ENCODE measurements around the gene PDCD4. TPM values are rescaled to one million over a fixed set of nuclear protein-coding genes. Genes with fewer than 3 reads are reported as not detected.

The PDCD4 gene
- total and polyA plus RNA-seq, 2 of the 13 experiments (the other 11 are each of a cell fraction or from before 2014, with no cell fraction given): 22.8 to 56.2 TPM

DNA sequence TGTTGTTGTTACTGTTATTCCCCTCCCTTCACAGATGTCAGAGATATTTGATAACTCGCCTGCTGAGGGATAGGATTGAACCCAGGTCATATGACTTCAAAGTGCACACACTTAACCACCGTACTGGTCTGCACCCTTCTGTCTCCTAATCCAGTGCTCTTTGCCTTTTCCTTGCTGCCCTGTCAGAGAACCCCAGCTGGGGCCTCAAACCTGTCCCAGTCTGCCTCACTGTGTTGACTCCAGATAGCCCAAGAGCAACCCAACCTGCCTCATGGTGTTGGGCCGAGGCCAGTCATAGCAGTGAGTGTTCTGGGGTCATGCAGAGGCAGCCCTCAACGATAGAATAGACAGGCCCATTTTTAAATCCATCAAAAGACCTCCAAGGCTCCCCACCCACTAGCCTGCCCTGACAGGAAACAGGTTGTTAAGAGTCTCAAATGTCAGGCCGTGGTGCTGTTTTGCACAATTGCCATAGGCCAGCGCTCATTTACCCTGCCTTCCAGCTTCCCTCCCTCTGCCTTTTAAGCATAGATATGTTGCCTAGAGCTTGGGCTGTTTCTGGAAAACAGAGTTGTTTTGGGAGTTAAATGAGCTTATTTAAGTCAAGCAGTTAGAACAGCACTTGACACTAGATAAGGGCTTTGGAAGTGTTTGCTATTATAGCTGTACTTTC, 37.0 kb upstream of the PDCD4 start (continued):
- TF ChIP-seq ZMYM3 (CRISPR knock-in tag; IDR thresholded peaks at IDR 0.05) (peak; percentile 18; the same call in 1 of the 2 replicates), HDAC1 (CRISPR knock-in tag; IDR thresholded peaks at IDR 0.05) (0 out of 2 replicates have a peak, but pooled peaks have one; percentile 31), SIX4 (CRISPR knock-in tag; IDR thresholded peaks at IDR 0.05) (peak; percentile 18; the same call in 1 of the 2 replicates), ZMYM4 (CRISPR knock-in tag; IDR thresholded peaks at IDR 0.05) (peak; percentile 26; the same call in 1 of the 2 replicates)
- TF ChIP-seq, protein P1, sequence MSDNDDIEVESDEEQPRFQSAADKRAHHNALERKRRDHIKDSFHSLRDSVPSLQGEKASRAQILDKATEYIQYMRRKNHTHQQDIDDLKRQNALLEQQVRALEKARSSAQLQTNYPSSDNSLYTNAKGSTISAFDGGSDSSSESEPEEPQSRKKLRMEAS (IDR thresholded peaks at IDR 0.05): 0 out of 2 replicates have a peak, but pooled peaks have one; percentile 32
- TF ChIP-seq, protein P2, sequence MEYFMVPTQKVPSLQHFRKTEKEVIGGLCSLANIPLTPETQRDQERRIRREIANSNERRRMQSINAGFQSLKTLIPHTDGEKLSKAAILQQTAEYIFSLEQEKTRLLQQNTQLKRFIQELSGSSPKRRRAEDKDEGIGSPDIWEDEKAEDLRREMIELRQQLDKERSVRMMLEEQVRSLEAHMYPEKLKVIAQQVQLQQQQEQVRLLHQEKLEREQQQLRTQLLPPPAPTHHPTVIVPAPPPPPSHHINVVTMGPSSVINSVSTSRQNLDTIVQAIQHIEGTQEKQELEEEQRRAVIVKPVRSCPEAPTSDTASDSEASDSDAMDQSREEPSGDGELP (IDR thresholded peaks at IDR 0.05; ENCODE audit: borderline replicate concordance, low read depth): 0 out of 2 replicates have a peak, but pooled peaks have one; percentile 7

DNA sequence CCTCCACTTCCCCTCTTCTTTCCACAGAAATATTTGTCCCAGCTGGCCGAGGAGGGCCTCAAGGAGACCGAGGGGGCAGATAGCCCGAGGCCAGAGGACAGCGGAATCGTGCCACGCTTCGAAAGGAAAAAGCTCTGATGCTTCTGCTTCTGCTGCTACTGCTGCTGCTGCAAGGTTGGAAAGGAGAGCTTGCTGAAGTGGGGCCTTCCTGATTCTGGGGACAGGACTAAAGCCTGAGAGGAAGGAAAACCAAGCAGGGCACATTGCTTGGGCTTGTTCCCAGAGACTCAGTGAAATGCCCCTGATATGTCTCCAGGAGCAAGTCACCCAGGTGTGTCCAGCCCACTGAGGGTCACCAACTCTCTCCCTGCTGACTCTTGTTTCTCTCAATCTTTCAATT, 35.9 kb upstream of the PDCD4 start:
- Histone ChIP-seq H4K20me1 (ENCODE audit: insufficient read depth, low read length) (no peaks in the 10 kb centered on the region), H3K79me2 (ENCODE audit: insufficient read depth, low read length) (no peaks in the 10 kb centered on the region), H3K4me2 (ENCODE audit: low read depth, low read length) (no peak overlapping the region), H3K27ac (ENCODE audit: extremely low read length, insufficient read depth, low read length) (no peak overlapping the region), H3K4me1 (ENCODE audit: insufficient read depth, low read length) (peaks cover 89% of the 10 kb centered on the region), H2AFZ (ENCODE audit: low read length) (no peak overlapping the region), H3K36me3 (replicated peaks in 1 of 2; ENCODE audit: control insufficient read depth in 1 of 2, insufficient read depth in 2 of 2, low read length in 2 of 2) (no peaks in the 10 kb centered on the region), H3K4me3 (replicated peaks in 1 of 3; ENCODE audit: insufficient read depth in 1 of 3, low read depth in 2 of 3, low read length in 3 of 3) (no peak overlapping the region), H3K9ac (ENCODE audit: insufficient read depth, low read depth, low read length) (no peak overlapping the region), H3K27me3 (ENCODE audit: control insufficient read depth in 1 of 2, insufficient read depth in 2 of 2, low read length in 2 of 2) (no peaks in the 10 kb centered on the region; a peak in 1 of 5 replicates), H3K9me3 (ENCODE audit: low read length) (no peaks in the 10 kb centered on the region)
- no TSS peak for BruUV-seq (replicated peaks)
- ATAC-seq (no peak), DNase-seq (ENCODE audit: low spot score) (no peak), FAIRE-seq (no peak)
- intact Hi-C loops (cut with micrococcal nuclease; ENCODE audit: unreplicated experiment): no loop called here
- ChIA-PET CTCF (ENCODE audit: low intra/inter-chr PET ratio, low total read pairs) (no interaction called here), POLR2A (interaction anchor here (1.0 to 2.0 kb wide), 3 partner anchors 10 to 36 kb away, joined by 4 to 9 read pairs (median 7); partner anchors contain the start of gene PDCD4)
- 93% methylated on average over 7 of the region's 7 CpGs for WGBS (ENCODE audit: low lambda C conversion rate)
- in situ Hi-C loops (cut with HindIII; ENCODE audit: extremely low pct_ligation_motif_present, low pct_unique_long_range_greater_than_20kb): no loop called here
- TF ChIP-seq, protein P3, sequence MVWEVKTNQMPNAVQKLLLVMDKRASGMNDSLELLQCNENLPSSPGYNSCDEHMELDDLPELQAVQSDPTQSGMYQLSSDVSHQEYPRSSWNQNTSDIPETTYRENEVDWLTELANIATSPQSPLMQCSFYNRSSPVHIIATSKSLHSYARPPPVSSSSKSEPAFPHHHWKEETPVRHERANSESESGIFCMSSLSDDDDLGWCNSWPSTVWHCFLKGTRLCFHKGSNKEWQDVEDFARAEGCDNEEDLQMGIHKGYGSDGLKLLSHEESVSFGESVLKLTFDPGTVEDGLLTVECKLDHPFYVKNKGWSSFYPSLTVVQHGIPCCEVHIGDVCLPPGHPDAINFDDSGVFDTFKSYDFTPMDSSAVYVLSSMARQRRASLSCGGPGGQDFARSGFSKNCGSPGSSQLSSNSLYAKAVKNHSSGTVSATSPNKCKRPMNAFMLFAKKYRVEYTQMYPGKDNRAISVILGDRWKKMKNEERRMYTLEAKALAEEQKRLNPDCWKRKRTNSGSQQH (CRISPR knock-in tag; IDR thresholded peaks at IDR 0.05; ENCODE audit: low read depth): no peak
- TF ChIP-seq ZNF724P (CRISPR knock-in tag; IDR thresholded peaks at IDR 0.05; ENCODE audit: borderline replicate concordance) (no peak), ZNF776 (CRISPR knock-in tag; IDR thresholded peaks at IDR 0.05) (no peak), PAWR (CRISPR knock-in tag; IDR thresholded peaks at IDR 0.05; ENCODE audit: borderline replicate concordance) (no peak), SPEN (CRISPR knock-in tag; IDR thresholded peaks at IDR 0.05; ENCODE audit: low read depth) (no peak), NAIF1 (CRISPR knock-in tag; IDR thresholded peaks at IDR 0.05; ENCODE audit: borderline replicate concordance) (no peak)
- TF ChIP-seq, protein P4, sequence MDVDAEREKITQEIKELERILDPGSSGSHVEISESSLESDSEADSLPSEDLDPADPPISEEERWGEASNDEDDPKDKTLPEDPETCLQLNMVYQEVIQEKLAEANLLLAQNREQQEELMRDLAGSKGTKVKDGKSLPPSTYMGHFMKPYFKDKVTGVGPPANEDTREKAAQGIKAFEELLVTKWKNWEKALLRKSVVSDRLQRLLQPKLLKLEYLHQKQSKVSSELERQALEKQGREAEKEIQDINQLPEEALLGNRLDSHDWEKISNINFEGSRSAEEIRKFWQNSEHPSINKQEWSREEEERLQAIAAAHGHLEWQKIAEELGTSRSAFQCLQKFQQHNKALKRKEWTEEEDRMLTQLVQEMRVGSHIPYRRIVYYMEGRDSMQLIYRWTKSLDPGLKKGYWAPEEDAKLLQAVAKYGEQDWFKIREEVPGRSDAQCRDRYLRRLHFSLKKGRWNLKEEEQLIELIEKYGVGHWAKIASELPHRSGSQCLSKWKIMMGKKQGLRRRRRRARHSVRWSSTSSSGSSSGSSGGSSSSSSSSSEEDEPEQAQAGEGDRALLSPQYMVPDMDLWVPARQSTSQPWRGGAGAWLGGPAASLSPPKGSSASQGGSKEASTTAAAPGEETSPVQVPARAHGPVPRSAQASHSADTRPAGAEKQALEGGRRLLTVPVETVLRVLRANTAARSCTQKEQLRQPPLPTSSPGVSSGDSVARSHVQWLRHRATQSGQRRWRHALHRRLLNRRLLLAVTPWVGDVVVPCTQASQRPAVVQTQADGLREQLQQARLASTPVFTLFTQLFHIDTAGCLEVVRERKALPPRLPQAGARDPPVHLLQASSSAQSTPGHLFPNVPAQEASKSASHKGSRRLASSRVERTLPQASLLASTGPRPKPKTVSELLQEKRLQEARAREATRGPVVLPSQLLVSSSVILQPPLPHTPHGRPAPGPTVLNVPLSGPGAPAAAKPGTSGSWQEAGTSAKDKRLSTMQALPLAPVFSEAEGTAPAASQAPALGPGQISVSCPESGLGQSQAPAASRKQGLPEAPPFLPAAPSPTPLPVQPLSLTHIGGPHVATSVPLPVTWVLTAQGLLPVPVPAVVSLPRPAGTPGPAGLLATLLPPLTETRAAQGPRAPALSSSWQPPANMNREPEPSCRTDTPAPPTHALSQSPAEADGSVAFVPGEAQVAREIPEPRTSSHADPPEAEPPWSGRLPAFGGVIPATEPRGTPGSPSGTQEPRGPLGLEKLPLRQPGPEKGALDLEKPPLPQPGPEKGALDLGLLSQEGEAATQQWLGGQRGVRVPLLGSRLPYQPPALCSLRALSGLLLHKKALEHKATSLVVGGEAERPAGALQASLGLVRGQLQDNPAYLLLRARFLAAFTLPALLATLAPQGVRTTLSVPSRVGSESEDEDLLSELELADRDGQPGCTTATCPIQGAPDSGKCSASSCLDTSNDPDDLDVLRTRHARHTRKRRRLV (CRISPR knock-in tag; IDR thresholded peaks at IDR 0.05): no peak
